Measurements from ENCODE around the gene ARSI.

ARSI gene

GRCh38 chr5:150339841-150340240 lies 37.1 kb upstream of the ARSI start:
- Histone ChIP-seq H3K79me2 (ENCODE audit: insufficient read depth, low read depth) (no peaks in the 10 kb centered on the region), H3K4me1 (ENCODE audit: low read depth, poor library complexity, severe bottlenecking) (peaks cover 76% of the 10 kb centered on the region), H2AFZ (ENCODE audit: low read depth) (peak overlapping the region; percentile 32; the same call in 1 of the 2 replicates), H3K4me2 (peak overlapping the region; percentile 87), H3K36me3 (ENCODE audit: insufficient read depth) (no peaks in the 10 kb centered on the region), H4K20me1 (ENCODE audit: insufficient read depth) (no peaks in the 10 kb centered on the region), H3K27me3 (ENCODE audit: insufficient read depth, low read depth) (no peaks in the 10 kb centered on the region), H3K27ac (peak overlapping the region; percentile 83), H3K4me3 (IDR thresholded peaks at IDR 0.05; ENCODE audit: insufficient read depth, low read depth, low read length) (no peak overlapping the region), H3K9ac (peak overlapping the region; percentile 49; the same call in 1 of the 2 replicates)
- no peak for TF ChIP-seq CTCF (conservative IDR thresholded peaks at IDR 0.05; ENCODE audit: low read depth, low read length)

GRCh38 chr5:150339165-150339564 lies 36.5 kb upstream of the ARSI start:
- peak overlapping the region; percentile 32 for H2AFZ ChIP-seq (ENCODE audit: low read depth)
- H3K4me1 ChIP-seq (ENCODE audit: low read depth, poor library complexity, severe bottlenecking), result peaks cover 69% of the 10 kb centered on the region
- H3K4me3 ChIP-seq (IDR thresholded peaks at IDR 0.05; ENCODE audit: insufficient read depth, low read depth, low read length), result no peak overlapping the region
- H3K79me2 ChIP-seq (ENCODE audit: insufficient read depth, low read depth), result no peaks in the 10 kb centered on the region
- H3K9ac ChIP-seq, result peak overlapping the region; percentile 49; the same call in 1 of the 2 replicates
- H3K4me2 ChIP-seq, result peak overlapping the region; percentile 87
- H3K27ac ChIP-seq, result peak overlapping the region; percentile 83
- no peaks in the 10 kb centered on the region for H4K20me1 ChIP-seq (ENCODE audit: insufficient read depth)
- no peak for TF ChIP-seq CTCF (conservative IDR thresholded peaks at IDR 0.05; ENCODE audit: low read depth, low read length)
- no peaks in the 10 kb centered on the region for H3K27me3 ChIP-seq (ENCODE audit: insufficient read depth, low read depth)
- H3K36me3 ChIP-seq (ENCODE audit: insufficient read depth), result no peaks in the 10 kb centered on the region

GRCh38 chr5:150338546-150338945 lies 35.8 kb upstream of the ARSI start:
- Histone ChIP-seq H3K27ac (peak overlapping the region; percentile 83), H3K27me3 (ENCODE audit: insufficient read depth, low read depth) (no peaks in the 10 kb centered on the region), H3K79me2 (ENCODE audit: insufficient read depth, low read depth) (no peaks in the 10 kb centered on the region), H3K36me3 (ENCODE audit: insufficient read depth) (no peaks in the 10 kb centered on the region), H3K4me3 (IDR thresholded peaks at IDR 0.05; ENCODE audit: insufficient read depth, low read depth, low read length) (no peak overlapping the region), H4K20me1 (ENCODE audit: insufficient read depth) (no peaks in the 10 kb centered on the region), H3K9ac (peak overlapping the region; percentile 49; the same call in 1 of the 2 replicates), H3K4me2 (peak overlapping the region; percentile 87), H3K4me1 (ENCODE audit: low read depth, poor library complexity, severe bottlenecking) (peaks cover 63% of the 10 kb centered on the region), H2AFZ (ENCODE audit: low read depth) (peak overlapping the region; percentile 32; the same call in 1 of the 2 replicates)
- TF ChIP-seq CTCF (conservative IDR thresholded peaks at IDR 0.05; ENCODE audit: low read depth, low read length), result no peak

GRCh38 chr5:150335778-150336177 lies 33.1 kb upstream of the ARSI start:
- Histone ChIP-seq H3K27ac (no peak overlapping the region), H3K9ac (no peak overlapping the region), H3K36me3 (ENCODE audit: insufficient read depth) (no peaks in the 10 kb centered on the region), H4K20me1 (ENCODE audit: insufficient read depth) (no peaks in the 10 kb centered on the region), H3K27me3 (ENCODE audit: insufficient read depth, low read depth) (no peaks in the 10 kb centered on the region), H3K4me3 (IDR thresholded peaks at IDR 0.05; ENCODE audit: insufficient read depth, low read depth, low read length) (no peak overlapping the region), H2AFZ (ENCODE audit: low read depth) (no peak overlapping the region), H3K79me2 (ENCODE audit: insufficient read depth, low read depth) (no peaks in the 10 kb centered on the region), H3K4me2 (no peak overlapping the region), H3K4me1 (ENCODE audit: low read depth, poor library complexity, severe bottlenecking) (peaks cover 46% of the 10 kb centered on the region)
- no peak for TF ChIP-seq CTCF (conservative IDR thresholded peaks at IDR 0.05; ENCODE audit: low read depth, low read length)

All from KMS-11 (cell line).